Activated CD4-positive, alpha-beta T cell treated with anti-CD3 and anti-CD28 coated beads, Interleukin-2, amount 10 ng/mL, durations not matched to agents 7 days and 5 days (primary cell): ENCODE measurements around the gene POLE. TPM values are rescaled to one million over a fixed set of nuclear protein-coding genes. Genes with fewer than 3 reads are reported as not detected.

Experiments used
- CTCF ChIA-PET: fragments of 350-600 bp; sonication (Branson Sonifier 250); formaldehyde crosslinking; loops from one replicate; lab custom pipeline; 2021; ENCODE audit warnings: antibody characterized with exemption; lab: Charles Lee
- POLR2A ChIA-PET: fragments of 350-600 bp; sonication (Branson Sonifier 250); formaldehyde crosslinking; loops from one replicate; lab custom pipeline; 2021; ENCODE audit warnings: antibody characterized with exemption; lab: Charles Lee
- DNase-seq: peaks from one replicate; pipeline ENCODE4 v3.0.0-alpha.2; 2020
- H3K27ac Mint-ChIP-seq: one replicate; pipeline ENCODE4 v1.8.0; 2021; ENCODE audit warnings: mild to moderate bottlenecking, moderate library complexity, mixed read lengths
- H3K27me3 Mint-ChIP-seq: one replicate; pipeline ENCODE4 v1.8.0; 2021; ENCODE audit warnings: mixed read lengths
- H3K36me3 Mint-ChIP-seq: one replicate; pipeline ENCODE4 v1.8.0; 2021; ENCODE audit warnings: low read depth, mixed read lengths
- H3K4me1 Mint-ChIP-seq: one replicate; pipeline ENCODE4 v1.8.0; 2021; ENCODE audit warnings: mixed read lengths
- H3K4me3 Mint-ChIP-seq: one replicate; pipeline ENCODE4 v1.8.0; 2021; ENCODE audit warnings: mild to moderate bottlenecking, moderate library complexity, mixed read lengths
- H3K9me3 Mint-ChIP-seq: one replicate; pipeline ENCODE4 v1.8.0; 2021; ENCODE audit warnings: mixed read lengths
- total RNA-seq, 2 experiments: library from RNA; stranded (reverse); gene quantifications; one replicate each; pipeline ENCODE4 v1.2.3, GENCODE V29; 2021

Gene POLE
- total RNA-seq, 2 experiments from 2014 or later = 167 to 176 TPM

DNA sequence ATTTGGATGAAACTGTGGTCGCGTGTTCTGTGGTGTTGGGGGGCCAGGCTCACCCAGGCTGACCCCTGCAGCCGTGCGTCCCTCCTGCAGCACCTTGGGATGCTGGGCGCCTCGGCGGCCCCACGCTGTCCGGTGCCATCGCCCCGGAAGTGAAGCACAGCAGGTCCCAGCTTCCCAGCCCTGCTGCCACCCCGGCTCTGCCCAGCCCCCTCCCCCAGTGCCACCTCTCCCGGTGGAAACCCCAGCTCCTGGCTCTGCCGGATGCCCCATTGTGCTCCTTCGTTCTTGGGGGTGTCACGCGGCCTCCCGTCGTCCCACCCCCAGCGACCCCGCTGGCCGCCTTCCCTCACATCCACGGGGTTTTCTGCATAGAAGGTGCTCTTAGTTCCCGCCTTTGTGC, 102.0 kb downstream of the POLE start:
- no peak for DNase-seq
- no peaks in the 10 kb centered on the region for H3K4me1 Mint-ChIP-seq
- H3K4me3 Mint-ChIP-seq = no peak overlapping the region
- H3K36me3 Mint-ChIP-seq = no peaks in the 10 kb centered on the region
- no peaks in the 10 kb centered on the region for H3K27me3 Mint-ChIP-seq
- H3K9me3 Mint-ChIP-seq = no peaks in the 10 kb centered on the region
- POLR2A ChIA-PET = no interaction called here
- CTCF ChIA-PET = no interaction called here
- H3K27ac Mint-ChIP-seq = no peak overlapping the region

DNA sequence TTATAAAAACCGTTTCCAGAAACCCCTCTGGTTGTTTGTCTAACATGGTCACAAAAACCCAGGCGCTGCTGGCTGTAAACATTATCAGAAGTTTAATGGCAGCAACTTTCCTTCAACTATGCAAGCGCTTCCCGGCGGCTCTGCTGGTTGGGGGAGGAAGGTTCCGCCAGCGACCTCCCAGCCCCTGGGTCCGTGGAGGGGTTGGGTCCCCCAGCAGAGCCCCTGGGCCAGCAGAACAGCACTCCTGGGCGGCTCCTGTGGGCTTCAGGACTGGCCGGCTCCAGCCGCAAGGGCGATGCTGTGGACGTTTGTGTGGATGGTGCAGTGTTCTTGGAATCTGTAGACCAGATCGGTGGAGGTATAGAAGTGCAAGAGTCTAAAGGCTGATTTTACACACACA, 102.7 kb downstream of the POLE start:
- Mint-ChIP-seq H3K9me3 (no peaks in the 10 kb centered on the region), H3K36me3 (no peaks in the 10 kb centered on the region), H3K4me1 (no peaks in the 10 kb centered on the region), H3K27me3 (no peaks in the 10 kb centered on the region), H3K27ac (no peak overlapping the region), H3K4me3 (no peak overlapping the region)
- DNase-seq = no peak
- ChIA-PET CTCF (no interaction called here), POLR2A (no interaction called here)

DNA sequence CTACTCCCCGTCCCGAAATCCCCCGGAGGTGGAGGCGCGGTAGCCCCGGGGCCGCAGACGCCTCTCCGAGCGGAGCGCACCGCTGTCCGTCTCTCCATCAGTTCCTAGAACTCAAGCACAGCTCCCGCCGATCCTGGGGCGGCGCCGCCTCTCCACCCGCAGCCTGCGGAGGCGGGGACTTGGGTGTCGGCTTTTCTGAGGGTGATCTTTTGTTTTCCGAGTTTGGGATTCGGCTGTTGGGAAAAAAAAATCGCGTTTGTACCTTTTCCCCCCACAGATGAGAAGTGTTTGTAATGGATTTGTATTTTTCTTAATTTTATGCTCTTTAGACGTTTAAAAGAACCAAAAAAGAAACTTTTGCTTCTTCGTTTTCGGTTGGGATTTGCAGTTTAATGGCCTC, 103.4 kb downstream of the POLE start:
- Mint-ChIP-seq H3K27ac (no peak overlapping the region), H3K4me1 (no peaks in the 10 kb centered on the region), H3K36me3 (no peaks in the 10 kb centered on the region), H3K27me3 (no peaks in the 10 kb centered on the region), H3K4me3 (no peak overlapping the region), H3K9me3 (no peaks in the 10 kb centered on the region)
- ChIA-PET POLR2A (no interaction called here), CTCF (no interaction called here)
- no peak for DNase-seq

DNA sequence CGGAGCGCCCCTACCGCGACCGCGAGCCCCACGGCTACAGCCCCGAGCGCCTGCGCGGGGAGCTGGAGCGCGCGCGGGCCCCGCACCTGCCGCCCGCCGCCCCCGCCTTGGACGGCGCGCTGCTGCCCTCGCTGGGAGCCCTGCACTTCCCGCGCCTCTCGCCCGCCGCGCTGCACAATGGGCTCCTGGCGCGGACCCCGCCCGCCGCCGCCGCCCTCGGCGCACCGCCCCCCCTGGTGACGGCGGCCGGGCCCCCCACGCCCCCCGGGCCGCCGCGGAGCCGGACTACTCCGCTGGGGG, 103.8 kb downstream of the POLE start:
- CTCF ChIA-PET = no interaction called here
- POLR2A ChIA-PET = no interaction called here
- H3K27me3 Mint-ChIP-seq = no peaks in the 10 kb centered on the region

DNA sequence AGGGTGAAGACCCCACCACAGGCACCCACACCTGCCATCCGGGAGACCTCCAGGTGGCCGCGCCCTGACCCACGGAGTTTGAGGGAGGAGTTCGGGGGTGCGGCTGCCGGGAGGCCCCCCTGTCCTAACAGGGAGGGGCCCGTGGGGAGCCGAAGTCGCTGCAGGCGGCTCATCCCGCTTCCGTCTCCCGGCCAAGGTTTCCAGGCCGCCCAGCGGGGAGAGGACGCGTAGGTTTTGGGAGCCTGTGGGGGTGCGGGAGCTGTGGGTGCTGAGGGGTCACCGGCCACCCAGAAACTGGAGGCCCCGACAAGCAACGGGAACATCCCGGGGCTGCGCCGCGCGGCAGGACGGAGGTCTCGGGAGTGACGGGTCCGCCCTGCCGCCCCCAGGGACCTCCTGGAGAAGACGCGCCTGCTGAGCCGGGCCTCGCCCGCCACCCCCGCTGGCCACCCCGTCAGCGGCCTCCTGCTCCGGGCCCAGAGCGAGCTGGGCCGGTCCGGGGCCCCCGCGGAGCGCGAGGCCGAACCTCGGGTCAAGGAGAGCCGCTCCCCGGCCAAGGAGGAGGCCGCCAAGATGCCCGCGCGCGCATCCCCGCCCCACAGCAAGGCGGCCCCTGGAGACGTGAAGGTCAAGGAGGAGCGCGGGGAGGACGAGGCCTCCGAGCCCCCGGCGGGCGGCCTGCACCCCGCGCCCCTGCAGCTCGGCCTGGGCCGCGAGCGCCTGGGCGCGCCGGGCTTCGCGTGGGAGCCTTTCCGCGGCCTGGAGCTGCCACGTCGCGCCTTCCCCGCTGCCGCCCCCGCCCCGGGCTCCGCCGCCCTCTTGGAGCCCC, 104.3 kb downstream of the POLE start:
- H3K27me3 Mint-ChIP-seq = no peaks in the 10 kb centered on the region
- H3K27ac Mint-ChIP-seq = no peak overlapping the region
- H3K4me1 Mint-ChIP-seq = no peaks in the 10 kb centered on the region
- no peaks in the 10 kb centered on the region for H3K36me3 Mint-ChIP-seq
- POLR2A ChIA-PET = no interaction called here
- no peaks in the 10 kb centered on the region for H3K9me3 Mint-ChIP-seq
- H3K4me3 Mint-ChIP-seq = no peak overlapping the region
- no peak for DNase-seq
- CTCF ChIA-PET = interaction anchor here (1.6 kb wide), 1 partner anchor 22 kb away, joined by 3 read pairs; no protein-coding TSS in a partner anchor

More for the DNA sequence above, 103.8 kb downstream of the POLE start:
- no peak for DNase-seq
- Mint-ChIP-seq H3K36me3 (no peaks in the 10 kb centered on the region), H3K4me3 (no peak overlapping the region), H3K27ac (no peak overlapping the region), H3K4me1 (no peaks in the 10 kb centered on the region), H3K9me3 (no peaks in the 10 kb centered on the region)

DNA sequence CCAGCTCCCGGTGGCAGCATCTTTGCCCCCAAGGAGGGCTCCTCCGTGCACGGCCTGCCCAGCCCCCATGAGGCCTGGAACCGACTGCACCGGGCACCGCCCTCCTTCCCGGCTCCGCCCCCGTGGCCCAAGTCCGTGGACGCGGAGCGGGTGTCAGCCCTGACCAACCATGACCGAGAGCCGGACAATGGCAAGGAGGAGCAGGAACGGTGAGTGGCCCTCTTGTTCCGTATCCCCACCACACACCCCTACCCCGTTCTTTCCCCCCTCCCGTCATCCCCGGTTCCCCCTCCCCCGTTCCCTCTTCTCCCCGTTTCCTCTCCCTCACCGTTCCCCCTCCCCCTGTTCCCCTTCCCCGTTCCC, 105.1 kb downstream of the POLE start:
- ChIA-PET CTCF (interaction anchor here (1.6 kb wide), 1 partner anchor 21 kb away, joined by 3 read pairs; no protein-coding TSS in a partner anchor), POLR2A (no interaction called here)
- no peak overlapping the region for H3K4me3 Mint-ChIP-seq
- H3K27me3 Mint-ChIP-seq = no peaks in the 10 kb centered on the region
- DNase-seq = no peak
- no peaks in the 10 kb centered on the region for H3K36me3 Mint-ChIP-seq
- no peak overlapping the region for H3K27ac Mint-ChIP-seq
- H3K4me1 Mint-ChIP-seq = no peaks in the 10 kb centered on the region
- H3K9me3 Mint-ChIP-seq = no peaks in the 10 kb centered on the region

DNA sequence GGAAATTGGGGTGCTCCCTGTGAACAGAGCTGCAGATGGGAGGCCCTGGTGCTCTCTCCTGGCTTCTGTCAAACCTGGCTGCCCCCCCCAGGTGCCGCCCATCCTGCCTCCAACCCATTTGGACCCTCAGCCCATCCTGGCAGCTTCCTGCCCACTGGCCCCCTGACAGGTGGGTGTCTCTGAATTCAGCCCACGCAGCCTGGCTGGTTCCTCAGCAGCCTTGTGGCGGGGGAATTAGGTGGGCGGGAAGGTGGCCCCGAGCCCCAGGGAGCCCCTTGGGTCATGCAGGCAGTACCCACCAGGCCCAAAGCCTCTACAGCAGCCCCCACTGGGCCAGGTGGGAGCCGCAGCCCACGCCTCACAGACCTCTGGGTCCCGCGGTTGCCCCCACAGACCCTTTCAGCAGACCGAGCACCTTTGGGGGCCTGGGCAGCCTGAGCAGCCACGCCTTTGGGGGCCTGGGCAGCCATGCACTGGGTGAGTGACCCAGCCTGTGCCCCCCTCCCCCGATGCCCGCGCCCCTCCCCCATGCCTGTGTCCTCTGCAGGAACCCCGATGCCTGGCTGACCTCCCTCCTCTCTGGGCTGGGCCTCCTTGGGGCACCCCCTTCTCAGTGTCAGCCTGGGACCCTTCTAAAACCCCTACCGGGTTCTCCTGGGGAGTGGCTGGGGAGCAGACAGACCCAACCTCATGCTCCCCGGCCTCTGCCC, 105.6 kb downstream of the POLE start:
- H3K36me3 Mint-ChIP-seq = no peaks in the 10 kb centered on the region
- no peaks in the 10 kb centered on the region for H3K9me3 Mint-ChIP-seq
- H3K27ac Mint-ChIP-seq = no peak overlapping the region
- no peak for DNase-seq
- no peaks in the 10 kb centered on the region for H3K4me1 Mint-ChIP-seq
- POLR2A ChIA-PET = no interaction called here
- CTCF ChIA-PET = interaction anchor here (0.6 to 1.6 kb wide), 2 partner anchors 20 to 104 kb away, joined by 3 to 4 read pairs; no protein-coding TSS in a partner anchor
- H3K27me3 Mint-ChIP-seq = no peaks in the 10 kb centered on the region
- H3K4me3 Mint-ChIP-seq = no peak overlapping the region

DNA sequence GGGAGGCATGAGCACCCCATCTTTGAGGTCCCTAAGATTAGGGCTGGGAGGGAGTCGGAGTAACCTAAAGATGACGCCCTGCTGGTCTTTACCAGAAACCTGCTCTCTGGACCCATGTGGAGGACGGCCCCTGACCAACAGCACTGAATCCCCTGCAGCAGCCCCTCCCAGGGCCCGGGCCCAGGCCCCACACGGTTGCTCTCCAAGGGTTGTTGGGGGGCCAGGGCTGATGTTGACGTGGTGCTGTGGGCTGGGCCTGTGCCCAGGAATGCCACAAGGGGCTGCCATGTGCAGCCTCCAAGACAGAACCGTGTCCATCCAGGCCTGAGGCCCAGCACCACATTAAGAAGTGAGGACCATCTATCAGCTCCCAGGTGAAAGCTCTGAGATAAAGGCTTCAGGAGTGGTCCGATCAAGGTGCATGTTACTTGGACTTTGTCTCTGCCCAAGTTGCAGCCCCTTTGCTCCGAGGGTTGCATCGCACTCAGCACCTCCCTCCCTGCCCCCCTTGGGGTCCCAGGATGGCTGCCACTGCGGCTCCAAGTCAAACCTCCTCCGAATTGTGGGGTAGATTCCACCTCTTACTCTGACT, 106.3 kb downstream of the POLE start:
- Mint-ChIP-seq H3K4me1 (no peaks in the 10 kb centered on the region), H3K9me3 (no peaks in the 10 kb centered on the region), H3K36me3 (no peaks in the 10 kb centered on the region), H3K4me3 (no peak overlapping the region), H3K27ac (no peak overlapping the region), H3K27me3 (no peaks in the 10 kb centered on the region)
- POLR2A ChIA-PET = no interaction called here
- no peak for DNase-seq
- CTCF ChIA-PET = interaction anchor here (0.6 kb wide), 1 partner anchor 105 kb away, joined by 4 read pairs; no protein-coding TSS in a partner anchor

DNA sequence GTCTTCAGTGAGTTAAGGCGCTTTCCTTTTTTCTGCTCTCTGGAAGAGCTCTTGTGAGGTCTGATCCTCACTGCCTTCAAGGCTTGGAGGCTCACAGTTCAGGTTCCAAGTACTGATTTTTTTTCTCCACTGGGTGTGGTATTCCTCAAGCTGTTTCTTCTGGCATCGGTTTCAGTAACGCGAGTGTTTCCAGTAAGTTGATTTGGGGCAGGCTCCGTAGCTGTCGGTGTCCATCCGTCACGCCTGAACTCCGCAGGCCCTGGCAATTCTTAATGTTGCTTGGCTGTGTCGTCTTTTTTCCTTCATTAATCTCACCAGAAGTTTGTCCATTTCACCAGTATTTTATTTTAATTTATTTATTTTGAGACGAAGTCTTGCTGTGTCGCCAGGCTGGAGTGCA, 107.4 kb downstream of the POLE start:
- ChIA-PET CTCF (interaction anchor here (0.6 to 1.4 kb wide), 4 partner anchors 11 to 633 kb away, joined by 3 read pairs; no protein-coding TSS in a partner anchor), POLR2A (no interaction called here)
- Mint-ChIP-seq H3K9me3 (no peaks in the 10 kb centered on the region), H3K36me3 (no peaks in the 10 kb centered on the region), H3K4me3 (no peak overlapping the region), H3K27me3 (no peaks in the 10 kb centered on the region), H3K4me1 (no peaks in the 10 kb centered on the region), H3K27ac (no peak overlapping the region)
- no peak for DNase-seq

DNA sequence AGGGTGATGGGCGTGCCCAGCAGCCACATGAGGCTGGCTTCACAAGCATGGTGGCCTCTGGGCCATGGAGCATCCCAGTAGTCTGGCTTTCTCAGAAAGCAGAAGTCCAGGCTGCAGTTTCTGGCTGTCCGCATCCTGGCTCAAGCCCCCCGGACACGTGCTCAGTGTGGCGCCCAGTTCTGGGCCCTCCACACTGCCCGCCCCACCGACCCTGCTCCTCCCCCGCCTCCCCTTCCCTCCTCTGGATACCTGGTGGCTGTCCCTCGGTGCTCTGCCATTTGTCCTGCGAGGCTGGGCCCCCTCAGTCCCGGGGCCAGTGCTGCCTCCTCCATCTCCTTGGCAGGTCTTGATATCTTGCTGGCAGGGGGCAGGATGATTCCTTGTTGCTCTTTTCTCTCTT, 108.3 kb downstream of the POLE start:
- H3K9me3 Mint-ChIP-seq = no peaks in the 10 kb centered on the region
- no peaks in the 10 kb centered on the region for H3K4me1 Mint-ChIP-seq
- no peaks in the 10 kb centered on the region for H3K36me3 Mint-ChIP-seq
- no peak overlapping the region for H3K27ac Mint-ChIP-seq
- CTCF ChIA-PET = interaction anchor here (1.4 kb wide), 1 partner anchor 10 kb away, joined by 3 read pairs; no protein-coding TSS in a partner anchor
- POLR2A ChIA-PET = no interaction called here
- DNase-seq = no peak
- H3K4me3 Mint-ChIP-seq = no peak overlapping the region
- no peaks in the 10 kb centered on the region for H3K27me3 Mint-ChIP-seq

DNA sequence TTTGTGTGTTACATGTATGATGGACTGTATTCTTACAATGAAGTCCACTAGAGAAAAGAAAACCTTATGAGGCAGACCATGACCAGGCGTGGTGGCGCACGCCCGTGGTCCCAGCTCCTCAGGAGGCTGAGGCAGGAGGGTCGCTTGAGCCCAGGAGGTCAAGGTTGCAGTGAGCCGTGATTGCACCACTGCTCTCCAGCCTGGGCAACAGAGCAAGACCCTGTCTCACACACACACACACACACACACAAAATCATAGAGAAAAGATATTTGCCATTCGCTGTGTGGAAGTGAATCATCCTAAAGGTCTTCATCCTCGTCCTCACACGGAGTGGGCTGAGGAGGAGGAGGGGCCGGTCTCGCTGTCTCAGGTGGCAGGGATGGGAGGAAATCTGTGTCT, 109.0 kb downstream of the POLE start:
- ChIA-PET POLR2A (no interaction called here), CTCF (interaction anchor here (1.5 kb wide), 1 partner anchor 11 kb away, joined by 3 read pairs; no protein-coding TSS in a partner anchor)
- Mint-ChIP-seq H3K36me3 (no peaks in the 10 kb centered on the region), H3K27me3 (no peaks in the 10 kb centered on the region), H3K9me3 (no peaks in the 10 kb centered on the region), H3K4me3 (no peak overlapping the region), H3K4me1 (no peaks in the 10 kb centered on the region), H3K27ac (no peak overlapping the region)
- no peak for DNase-seq

DNA sequence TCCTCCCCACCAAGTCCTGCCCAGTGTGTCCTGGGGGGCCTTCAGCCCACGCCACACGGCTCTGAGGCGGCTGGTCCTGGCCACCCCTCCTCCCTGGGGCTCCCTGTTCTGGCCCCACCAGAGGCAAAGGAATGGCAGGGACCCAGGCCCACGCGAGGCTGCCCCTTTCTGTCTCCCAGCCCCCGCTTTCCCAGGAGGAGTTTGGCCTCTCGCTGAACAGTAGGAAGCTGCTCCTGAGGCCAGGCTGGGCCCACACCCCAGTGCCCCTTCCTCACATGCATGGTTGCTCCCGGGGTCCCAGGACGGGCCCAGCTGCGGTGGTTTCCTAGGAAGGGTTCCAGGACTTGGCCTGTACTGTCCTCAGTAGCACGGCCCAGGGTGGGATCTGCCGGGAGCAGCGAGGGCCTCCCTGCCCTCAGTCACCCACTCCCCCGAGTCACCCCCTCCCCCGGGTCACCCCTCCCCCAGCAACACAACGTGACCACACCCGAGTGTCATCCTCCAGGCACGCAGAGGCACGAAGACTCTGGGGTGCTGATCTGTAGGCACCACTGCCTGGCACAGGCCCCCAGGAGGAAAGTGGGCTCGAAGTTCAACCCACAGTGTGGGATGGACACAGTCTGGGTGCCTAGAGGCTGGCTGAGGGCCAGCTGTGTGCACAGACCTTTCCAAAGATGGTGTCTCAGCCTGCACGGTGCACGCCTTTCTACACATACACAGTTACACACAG, 109.8 kb downstream of the POLE start:
- Mint-ChIP-seq H3K4me3 (no peak overlapping the region), H3K27me3 (no peaks in the 10 kb centered on the region), H3K27ac (no peak overlapping the region), H3K4me1 (no peaks in the 10 kb centered on the region), H3K9me3 (no peaks in the 10 kb centered on the region), H3K36me3 (no peaks in the 10 kb centered on the region)
- POLR2A ChIA-PET = no interaction called here
- CTCF ChIA-PET = interaction anchor here (1.5 kb wide), 1 partner anchor 10 kb away, joined by 3 read pairs; no protein-coding TSS in a partner anchor
- no peak for DNase-seq
